ENCODE measurements around the gene FBLN1. TPM values are rescaled to one million over a fixed set of nuclear protein-coding genes. Genes with fewer than 3 reads are reported as not detected.

The FBLN1 gene
- total and polyA plus RNA-seq, 2 donors (not counting 3 experiments of a cell fraction or from before 2014, with no cell fraction given) = 1.2 to 4.0 TPM

- dilution Hi-C loops (cut with MboI; ENCODE audit: extremely low pct_ligation_motif_present, low sequenced_read_pairs) = no loop called here
- Histone ChIP-seq H3K27ac (ENCODE audit: insufficient read depth, low read depth, low read length) (no peak overlapping the region), H2AFZ (ENCODE audit: low read depth, low read length) (no peak overlapping the region), H3K27me3 (ENCODE audit: control insufficient read depth in 2 of 2, insufficient read depth in 2 of 2, low read length in 2 of 2) (peaks cover 18% of the 10 kb centered on the region in 2 experiments), H3K9ac (replicated peaks; ENCODE audit: extremely low read depth, insufficient read depth, low read length) (no peak overlapping the region), H3K9me1 (replicated peaks; ENCODE audit: control insufficient read depth, extremely low read depth, insufficient read depth, low read length) (no peaks in the 10 kb centered on the region), H3K4me3 (replicated peaks in 1 of 3; ENCODE audit: insufficient read depth in 1 of 3, low read depth in 1 of 3, low read length in 3 of 3) (no peak overlapping the region), H3K4me1 (ENCODE audit: control insufficient read depth, extremely low read depth, insufficient read depth, low read length) (no peaks in the 10 kb centered on the region), H4K20me1 (replicated peaks; ENCODE audit: control insufficient read depth, extremely low read depth, insufficient read depth, low read length) (no peaks in the 10 kb centered on the region), H3K4me2 (ENCODE audit: insufficient read depth, low read length) (no peak overlapping the region), H3K9me3 (replicated peaks; ENCODE audit: control insufficient read depth, insufficient read depth, low read length) (no peaks in the 10 kb centered on the region), H3K36me3 (ENCODE audit: control insufficient read depth in 2 of 2, extremely low read depth in 1 of 2, insufficient read depth in 2 of 2, low read length in 2 of 2) (no peaks in the 10 kb centered on the region), H3K79me2 (ENCODE audit: control insufficient read depth, insufficient read depth, low read length) (no peaks in the 10 kb centered on the region)
- CTCF ChIA-PET = interaction anchor here (0.8 to 1.9 kb wide), 12 partner anchors 9 to 331 kb away, joined by 3 to 20 read pairs (median 3); partner anchors contain the start of gene ATXN10
- intact Hi-C loops (cut with micrococcal nuclease) = loop anchor here (1.0 kb wide), 1 partner anchor 220 kb away; no protein-coding TSS in a partner anchor
- POLR2A ChIA-PET = no interaction called here
- FAIRE-seq (peak; percentile 59), DNase-seq (ENCODE audit: low read depth, low spot score) (no peak)
- BruUV-seq (replicated peaks) = no TSS peak
- no peak for TF ChIP-seq GATA2 (IDR thresholded peaks at IDR 0.05; ENCODE audit: insufficient read depth, insufficient read length, low read depth, low read length)
- TF ChIP-seq, protein P1, sequence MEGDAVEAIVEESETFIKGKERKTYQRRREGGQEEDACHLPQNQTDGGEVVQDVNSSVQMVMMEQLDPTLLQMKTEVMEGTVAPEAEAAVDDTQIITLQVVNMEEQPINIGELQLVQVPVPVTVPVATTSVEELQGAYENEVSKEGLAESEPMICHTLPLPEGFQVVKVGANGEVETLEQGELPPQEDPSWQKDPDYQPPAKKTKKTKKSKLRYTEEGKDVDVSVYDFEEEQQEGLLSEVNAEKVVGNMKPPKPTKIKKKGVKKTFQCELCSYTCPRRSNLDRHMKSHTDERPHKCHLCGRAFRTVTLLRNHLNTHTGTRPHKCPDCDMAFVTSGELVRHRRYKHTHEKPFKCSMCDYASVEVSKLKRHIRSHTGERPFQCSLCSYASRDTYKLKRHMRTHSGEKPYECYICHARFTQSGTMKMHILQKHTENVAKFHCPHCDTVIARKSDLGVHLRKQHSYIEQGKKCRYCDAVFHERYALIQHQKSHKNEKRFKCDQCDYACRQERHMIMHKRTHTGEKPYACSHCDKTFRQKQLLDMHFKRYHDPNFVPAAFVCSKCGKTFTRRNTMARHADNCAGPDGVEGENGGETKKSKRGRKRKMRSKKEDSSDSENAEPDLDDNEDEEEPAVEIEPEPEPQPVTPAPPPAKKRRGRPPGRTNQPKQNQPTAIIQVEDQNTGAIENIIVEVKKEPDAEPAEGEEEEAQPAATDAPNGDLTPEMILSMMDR (IDR thresholded peaks at IDR 0.05; ENCODE audit: extremely low read depth in 1 of 2, insufficient read depth in 1 of 2, low read depth in 1 of 2, low read length in 2 of 2) = no peak
- no peak for TF ChIP-seq JUN (IDR thresholded peaks at IDR 0.05; ENCODE audit: borderline replicate concordance, insufficient read depth, insufficient read length, low read depth)
- no peak for TF ChIP-seq FOS (IDR thresholded peaks at IDR 0.05; ENCODE audit: borderline replicate concordance, insufficient read depth, low read length)
- TF ChIP-seq POLR2A (IDR thresholded peaks at IDR 0.05; ENCODE audit: low read depth, low read length) = no peak
These were observed 142.5 kb downstream of the FBLN1 start for GRCh38 chr22:45645150-45645525.

All from endothelial cell of umbilical vein (primary cell).